Measurements from ENCODE around the gene ERN1. TPM values are rescaled to one million over a fixed set of nuclear protein-coding genes. Genes with fewer than 3 reads are reported as not detected.

Gene ERN1
- total RNA-seq, 2 donors from 2014 or later = 9.0 to 13.7 TPM

GRCh38 chr17:64015447-64015846, 114.5 kb downstream of the ERN1 start:
- peaks cover 5% of the 10 kb centered on the region for H3K4me1 Mint-ChIP-seq
- Histone ChIP-seq H3K9ac (ENCODE audit: extremely low read depth, low read length, poor library complexity, severe bottlenecking) (no peak overlapping the region), H3K27ac (ENCODE audit: low read depth, low read length) (no peak overlapping the region), H3K36me3 (ENCODE audit: control insufficient read depth, insufficient read depth, low read length) (no peaks in the 10 kb centered on the region), H3K4me1 (ENCODE audit: control insufficient read depth, insufficient read depth, low read length) (no peaks in the 10 kb centered on the region), H3K4me3 (ENCODE audit: low read length) (no peak overlapping the region), H3K27me3 (ENCODE audit: control insufficient read depth, insufficient read depth, low read length, poor library complexity, severe bottlenecking) (no peaks in the 10 kb centered on the region), H3K9me3 (ENCODE audit: control insufficient read depth, low read length) (no peaks in the 10 kb centered on the region)
- TF ChIP-seq CTCF (conservative IDR thresholded peaks at IDR 0.05) = no peak
- H3K36me3 Mint-ChIP-seq (ENCODE audit: low read depth) = no peaks in the 10 kb centered on the region
- H3K27ac Mint-ChIP-seq = no peak overlapping the region
- WGBS, 2 experiments (ENCODE audit: insufficient coverage in 1 of 2, insufficient read length in 1 of 2) = 97 to 100% methylated on average over 1 to 6 of the region's 6 CpGs
- DNase-seq = peak; percentile 8
- H3K9me3 Mint-ChIP-seq = no peaks in the 10 kb centered on the region
- H3K27me3 Mint-ChIP-seq (ENCODE audit: insufficient read depth) = peaks cover 11% of the 10 kb centered on the region
- H3K4me3 Mint-ChIP-seq = no peak overlapping the region

- Histone ChIP-seq H3K4me3 (ENCODE audit: low read length) (no peak overlapping the region), H3K27ac (ENCODE audit: low read depth, low read length) (no peak overlapping the region), H3K4me1 (ENCODE audit: control insufficient read depth, insufficient read depth, low read length) (no peaks in the 10 kb centered on the region), H3K9me3 (ENCODE audit: control insufficient read depth, low read length) (no peaks in the 10 kb centered on the region), H3K27me3 (ENCODE audit: control insufficient read depth, insufficient read depth, low read length, poor library complexity, severe bottlenecking) (no peaks in the 10 kb centered on the region), H3K9ac (ENCODE audit: extremely low read depth, low read length, poor library complexity, severe bottlenecking) (no peak overlapping the region), H3K36me3 (ENCODE audit: control insufficient read depth, insufficient read depth, low read length) (no peaks in the 10 kb centered on the region)
- WGBS, 2 experiments (ENCODE audit: insufficient coverage in 1 of 2, insufficient read length in 1 of 2) = 70 to 72% methylated on average over 5 to 8 of the region's 8 CpGs
- Mint-ChIP-seq H3K27ac (no peak overlapping the region), H3K36me3 (ENCODE audit: low read depth) (no peaks in the 10 kb centered on the region), H3K27me3 (ENCODE audit: insufficient read depth) (peaks cover 4% of the 10 kb centered on the region), H3K9me3 (no peaks in the 10 kb centered on the region), H3K4me3 (no peak overlapping the region), H3K4me1 (no peaks in the 10 kb centered on the region)
- DNase-seq = peak; percentile 28
- TF ChIP-seq CTCF (conservative IDR thresholded peaks at IDR 0.05) = no peak
Measured at GRCh38 chr17:64009571-64010402, 120.2 kb downstream of the ERN1 start.

GRCh38 chr17:64008830-64009229, 121.1 kb downstream of the ERN1 start:
- peak; percentile 41 for DNase-seq
- Histone ChIP-seq H3K27me3 (ENCODE audit: control insufficient read depth, insufficient read depth, low read length, poor library complexity, severe bottlenecking) (no peaks in the 10 kb centered on the region), H3K27ac (ENCODE audit: low read depth, low read length) (no peak overlapping the region), H3K4me3 (ENCODE audit: low read length) (no peak overlapping the region), H3K4me1 (ENCODE audit: control insufficient read depth, insufficient read depth, low read length) (no peaks in the 10 kb centered on the region), H3K9ac (ENCODE audit: extremely low read depth, low read length, poor library complexity, severe bottlenecking) (no peak overlapping the region), H3K36me3 (ENCODE audit: control insufficient read depth, insufficient read depth, low read length) (no peaks in the 10 kb centered on the region), H3K9me3 (ENCODE audit: control insufficient read depth, low read length) (no peaks in the 10 kb centered on the region)
- 82 to 88% methylated on average over 4 of the region's 4 CpGs for WGBS, 2 experiments (ENCODE audit: insufficient coverage in 1 of 2, insufficient read length in 1 of 2)
- Mint-ChIP-seq H3K27me3 (ENCODE audit: insufficient read depth) (peaks cover 4% of the 10 kb centered on the region), H3K4me3 (no peak overlapping the region), H3K36me3 (ENCODE audit: low read depth) (no peaks in the 10 kb centered on the region), H3K27ac (no peak overlapping the region), H3K9me3 (no peaks in the 10 kb centered on the region), H3K4me1 (no peaks in the 10 kb centered on the region)
- TF ChIP-seq CTCF (conservative IDR thresholded peaks at IDR 0.05) = no peak
